ENCODE measurements around the gene LBH.

- TF ChIP-seq, protein P1, sequence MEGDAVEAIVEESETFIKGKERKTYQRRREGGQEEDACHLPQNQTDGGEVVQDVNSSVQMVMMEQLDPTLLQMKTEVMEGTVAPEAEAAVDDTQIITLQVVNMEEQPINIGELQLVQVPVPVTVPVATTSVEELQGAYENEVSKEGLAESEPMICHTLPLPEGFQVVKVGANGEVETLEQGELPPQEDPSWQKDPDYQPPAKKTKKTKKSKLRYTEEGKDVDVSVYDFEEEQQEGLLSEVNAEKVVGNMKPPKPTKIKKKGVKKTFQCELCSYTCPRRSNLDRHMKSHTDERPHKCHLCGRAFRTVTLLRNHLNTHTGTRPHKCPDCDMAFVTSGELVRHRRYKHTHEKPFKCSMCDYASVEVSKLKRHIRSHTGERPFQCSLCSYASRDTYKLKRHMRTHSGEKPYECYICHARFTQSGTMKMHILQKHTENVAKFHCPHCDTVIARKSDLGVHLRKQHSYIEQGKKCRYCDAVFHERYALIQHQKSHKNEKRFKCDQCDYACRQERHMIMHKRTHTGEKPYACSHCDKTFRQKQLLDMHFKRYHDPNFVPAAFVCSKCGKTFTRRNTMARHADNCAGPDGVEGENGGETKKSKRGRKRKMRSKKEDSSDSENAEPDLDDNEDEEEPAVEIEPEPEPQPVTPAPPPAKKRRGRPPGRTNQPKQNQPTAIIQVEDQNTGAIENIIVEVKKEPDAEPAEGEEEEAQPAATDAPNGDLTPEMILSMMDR (IDR thresholded peaks at IDR 0.05), result no peak
- no peak for TF ChIP-seq POLR2AphosphoS5 (IDR thresholded peaks at IDR 0.05)
These were observed 27.1 kb upstream of the LBH start for GRCh38 chr2:30204281-30204680.
